Activated CD8-positive, alpha-beta T cell treated with anti-CD3 and anti-CD28 coated beads for 36 hours (primary cell): ENCODE results near the gene KRT78. TPM values are rescaled to one million over a fixed set of nuclear protein-coding genes. Genes with fewer than 3 reads are reported as not detected.

ENCODE experiments used
- ATAC-seq: fragments of 200-7000 bp; cut with Tn5 transposase; one replicate; pipeline ENCODE4 v1.10.0; 2021; ENCODE audit warnings: mild to moderate bottlenecking, moderate library complexity
- CTCF ChIA-PET: fragments of 350-600 bp; sonication (Branson Sonifier 250); formaldehyde crosslinking; loops from one replicate; lab custom pipeline; 2021; ENCODE audit warnings: antibody characterized with exemption; lab: Charles Lee
- POLR2A ChIA-PET: fragments of 350-600 bp; sonication (Branson Sonifier 250); formaldehyde crosslinking; loops from one replicate; lab custom pipeline; 2021; ENCODE audit warnings: antibody characterized with exemption; lab: Charles Lee
- DNase-seq: peaks from one replicate; pipeline ENCODE4 v3.0.0-alpha.2; 2020
- H3K27ac Mint-ChIP-seq: one replicate; pipeline ENCODE4 v1.8.0; 2021; ENCODE audit warnings: mild to moderate bottlenecking, mixed read lengths
- H3K27me3 Mint-ChIP-seq: one replicate; pipeline ENCODE4 v1.8.0; 2021; ENCODE audit warnings: mixed read lengths
- H3K36me3 Mint-ChIP-seq: one replicate; pipeline ENCODE4 v1.8.0; 2021; ENCODE audit warnings: low read depth, mixed read lengths
- H3K4me1 Mint-ChIP-seq: one replicate; pipeline ENCODE4 v1.8.0; 2021; ENCODE audit warnings: low read depth, mixed read lengths
- H3K4me3 Mint-ChIP-seq: one replicate; pipeline ENCODE4 v1.8.0; 2021; ENCODE audit warnings: mild to moderate bottlenecking, moderate library complexity, mixed read lengths
- H3K9me3 Mint-ChIP-seq: one replicate; pipeline ENCODE4 v1.8.0; 2021; ENCODE audit warnings: mixed read lengths
- CTCF ChIP-seq: fragments of 200-600 bp; IDR thresholded peaks from one replicate; pipeline ENCODE4 v1.8.0; 2022; ENCODE audit warnings: antibody characterized with exemption, mild to moderate bottlenecking
- intact Hi-C: fragments of 100-400 bp; cut with micrococcal nuclease; formaldehyde crosslinking; loops from one replicate; pipeline ENCODE4 v1.10.0; 2022
- total RNA-seq, 2 experiments: library from RNA; stranded (reverse); gene quantifications; one replicate each; pipeline ENCODE4 v1.2.3, GENCODE V29; 2021

Gene KRT78
- total RNA-seq, 2 experiments from 2014 or later = not detected

GRCh38 chr12:52798671-52799504 is 49.9 kb downstream of the KRT78 start:
- Mint-ChIP-seq H3K36me3 (no peaks in the 10 kb centered on the region), H3K9me3 (no peaks in the 10 kb centered on the region), H3K4me3 (no peak overlapping the region), H3K27ac (no peak overlapping the region), H3K4me1 (peaks cover 7% of the 10 kb centered on the region), H3K27me3 (no peaks in the 10 kb centered on the region)
- no peak for ATAC-seq
- TF ChIP-seq CTCF = no peak
- intact Hi-C loops = no loop called here
- DNase-seq = no peak
- ChIA-PET CTCF (interaction anchor here (1.3 kb wide), 1 partner anchor 85 kb away, joined by 4 read pairs; no protein-coding TSS in a partner anchor), POLR2A (no interaction called here)

GRCh38 chr12:52798003-52798670 is 50.7 kb downstream of the KRT78 start:
- intact Hi-C loops = no loop called here
- Mint-ChIP-seq H3K4me1 (peaks cover 7% of the 10 kb centered on the region), H3K9me3 (no peaks in the 10 kb centered on the region), H3K27ac (no peak overlapping the region), H3K4me3 (no peak overlapping the region), H3K36me3 (no peaks in the 10 kb centered on the region), H3K27me3 (no peaks in the 10 kb centered on the region)
- DNase-seq (no peak), ATAC-seq (no peak)
- TF ChIP-seq CTCF = no peak
- POLR2A ChIA-PET = no interaction called here
- CTCF ChIA-PET = interaction anchor here (1.2 to 1.3 kb wide), 2 partner anchors 75 to 86 kb away, joined by 3 to 4 read pairs; no protein-coding TSS in a partner anchor

GRCh38 chr12:52797529-52797894 is 51.3 kb downstream of the KRT78 start:
- Mint-ChIP-seq H3K36me3 (no peaks in the 10 kb centered on the region), H3K4me3 (no peak overlapping the region), H3K9me3 (no peaks in the 10 kb centered on the region), H3K4me1 (peaks cover 7% of the 10 kb centered on the region), H3K27me3 (no peaks in the 10 kb centered on the region), H3K27ac (no peak overlapping the region)
- ATAC-seq (no peak), DNase-seq (no peak)
- no peak for TF ChIP-seq CTCF
- ChIA-PET CTCF (interaction anchor here (1.2 to 1.3 kb wide), 2 partner anchors 76 to 87 kb away, joined by 3 to 4 read pairs; no protein-coding TSS in a partner anchor), POLR2A (no interaction called here)
- intact Hi-C loops = no loop called here

- ChIA-PET POLR2A (no interaction called here), CTCF (interaction anchor here (0.5 to 1.4 kb wide), 4 partner anchors 59 to 83 kb away, joined by 3 to 4 read pairs (median 4); no protein-coding TSS in a partner anchor)
- no peak overlapping the region for H3K4me3 Mint-ChIP-seq
- ATAC-seq (no peak), DNase-seq (no peak)
- H3K27ac Mint-ChIP-seq = no peak overlapping the region
- no peaks in the 10 kb centered on the region for H3K27me3 Mint-ChIP-seq
- TF ChIP-seq CTCF = no peak
- intact Hi-C loops = no loop called here
- H3K9me3 Mint-ChIP-seq = no peaks in the 10 kb centered on the region
- H3K4me1 Mint-ChIP-seq = peaks cover 7% of the 10 kb centered on the region
- H3K36me3 Mint-ChIP-seq = no peaks in the 10 kb centered on the region
Observed at GRCh38 chr12:52796839-52797528, 51.8 kb downstream of the KRT78 start.
